HG03520 (cell line): Measurements from ENCODE around the gene AXIN1.

Experiments
- ATAC-seq: cut with Tn5 transposase; IDR thresholded peaks from one replicate; pipeline ENCODE4 v1.9.1; 2021; ENCODE audit warnings: mild to moderate bottlenecking, moderate library complexity; ENCODE audit not compliant: unreplicated experiment

Gene AXIN1

DNA sequence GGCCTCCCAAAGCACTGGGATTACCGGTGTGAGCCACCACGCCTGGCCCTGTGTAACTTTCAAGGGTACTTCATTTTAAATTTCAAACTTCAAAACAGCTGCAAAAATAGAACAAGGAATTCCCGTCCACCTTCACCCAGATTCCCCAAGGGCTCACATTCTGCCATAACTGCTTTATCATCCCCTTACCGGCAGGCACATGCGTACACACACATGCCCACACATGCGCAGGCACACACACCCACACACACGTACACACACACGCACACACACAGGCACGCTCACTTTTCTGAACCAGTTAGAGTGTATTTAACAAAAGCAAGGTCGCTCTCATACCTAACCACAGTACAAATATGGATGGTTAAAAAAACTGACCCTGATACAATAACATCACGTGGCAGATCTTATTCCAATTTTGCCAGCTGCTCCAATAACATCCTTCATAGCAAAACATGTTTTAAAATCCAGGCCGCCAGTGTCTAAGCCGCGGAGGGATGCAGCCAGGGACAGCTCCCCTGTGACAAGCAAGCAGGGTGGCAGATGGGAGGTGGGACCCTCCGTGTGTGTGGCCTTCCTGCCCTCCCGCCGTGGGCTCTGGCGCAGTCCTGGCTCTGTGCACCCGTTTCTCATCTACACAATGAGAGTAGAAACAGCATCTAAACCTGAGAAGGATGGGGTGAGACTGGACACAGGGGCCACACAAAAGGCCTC, 46.5 kb downstream of the AXIN1 start:
- ATAC-seq, result no peak

DNA sequence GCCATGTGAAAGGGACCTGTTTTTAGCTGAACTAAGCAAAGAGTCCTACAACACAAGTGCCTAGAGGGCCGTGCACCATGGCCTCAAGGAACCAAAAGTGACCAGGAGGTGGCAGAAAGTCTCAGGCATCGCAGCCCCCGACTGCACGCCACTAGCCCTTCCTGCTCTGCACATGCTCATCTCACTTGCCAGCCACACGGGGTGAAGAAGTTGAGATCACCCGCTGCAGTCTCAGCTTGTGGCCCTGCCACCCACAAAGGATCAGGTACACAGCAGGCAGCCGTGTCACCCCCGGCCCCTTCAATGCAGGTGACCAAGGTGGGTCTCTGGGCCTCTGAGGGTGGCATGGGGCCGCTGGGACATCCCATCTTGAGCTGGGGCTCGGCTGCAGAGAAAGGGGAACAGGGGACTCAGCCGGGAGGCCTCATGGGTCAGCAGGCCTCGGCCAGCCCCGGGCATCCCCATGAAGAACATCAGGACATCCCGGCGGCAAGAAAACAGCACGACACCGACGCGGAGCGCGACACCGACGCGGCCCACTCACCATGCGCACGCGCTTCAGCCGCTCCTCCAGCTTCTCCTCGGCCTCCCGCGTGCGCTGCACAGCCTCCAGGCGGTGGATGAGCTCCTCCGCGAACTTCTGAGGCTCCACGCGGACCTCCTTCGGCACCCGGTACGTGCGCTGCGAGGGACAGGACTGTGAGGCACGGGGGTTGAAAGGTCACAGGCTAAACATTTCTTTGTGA, 48.6 kb downstream of the AXIN1 start:
- ATAC-seq, result no peak

DNA sequence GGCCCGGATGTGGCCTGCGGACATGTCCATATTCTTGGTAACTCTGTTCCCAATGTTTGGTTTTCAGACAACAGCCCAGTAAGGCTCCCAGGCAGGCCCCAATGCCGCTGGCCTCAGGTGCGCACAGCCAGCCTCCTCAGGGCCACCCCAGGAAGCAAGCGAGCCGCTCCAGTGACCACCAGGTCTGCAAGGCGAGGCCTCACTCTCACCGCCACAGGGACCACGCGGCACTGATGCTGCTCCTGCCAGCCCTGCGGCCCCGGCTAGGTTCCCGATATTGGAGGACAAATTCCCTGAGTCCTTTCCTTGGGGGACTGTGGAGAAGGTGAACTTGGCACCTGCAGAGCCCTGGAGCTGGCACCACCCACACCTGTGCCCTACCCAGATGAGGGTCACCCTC, 50.6 kb downstream of the AXIN1 start:
- ATAC-seq, result no peak

DNA sequence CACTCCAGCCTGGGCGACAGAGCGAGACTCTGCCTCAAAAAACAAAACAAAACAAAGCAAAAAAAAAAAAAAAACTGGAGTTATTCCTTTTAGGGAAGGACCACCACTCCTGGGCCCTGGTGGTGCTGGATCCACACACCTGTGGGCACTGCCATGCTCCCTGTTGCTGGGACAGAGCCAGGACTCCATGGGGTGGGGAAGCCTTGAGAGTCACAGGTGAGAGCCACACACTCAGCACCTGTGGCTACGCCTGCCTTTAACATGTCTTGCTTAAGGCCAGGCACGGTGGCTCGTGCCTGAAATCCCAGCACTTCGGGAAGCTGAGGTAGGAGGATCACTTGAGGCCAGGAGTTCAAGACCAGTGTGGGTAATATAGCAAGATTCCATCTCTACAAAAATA, 51.3 kb downstream of the AXIN1 start:
- no peak for ATAC-seq

DNA sequence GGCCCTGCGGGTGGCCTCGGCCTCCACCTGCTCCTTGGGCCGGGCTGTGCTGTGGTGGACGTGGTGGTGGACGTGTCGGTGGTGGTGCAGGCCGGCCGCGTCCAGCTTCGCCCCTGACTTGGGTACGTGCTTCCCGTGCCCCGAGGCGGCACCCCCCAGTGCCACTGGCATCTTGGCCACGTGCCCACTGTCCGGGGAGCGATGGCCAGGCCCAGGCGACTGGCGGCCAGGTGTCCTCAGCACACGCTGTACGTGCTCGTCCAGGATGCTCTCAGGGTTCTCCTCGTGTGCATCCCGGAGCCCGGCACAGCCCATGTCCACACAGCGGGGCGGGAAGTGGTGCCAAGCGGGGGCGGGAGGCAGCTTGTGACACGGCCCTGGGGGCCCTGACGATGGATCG, 54.7 kb downstream of the AXIN1 start:
- no peak for ATAC-seq

DNA sequence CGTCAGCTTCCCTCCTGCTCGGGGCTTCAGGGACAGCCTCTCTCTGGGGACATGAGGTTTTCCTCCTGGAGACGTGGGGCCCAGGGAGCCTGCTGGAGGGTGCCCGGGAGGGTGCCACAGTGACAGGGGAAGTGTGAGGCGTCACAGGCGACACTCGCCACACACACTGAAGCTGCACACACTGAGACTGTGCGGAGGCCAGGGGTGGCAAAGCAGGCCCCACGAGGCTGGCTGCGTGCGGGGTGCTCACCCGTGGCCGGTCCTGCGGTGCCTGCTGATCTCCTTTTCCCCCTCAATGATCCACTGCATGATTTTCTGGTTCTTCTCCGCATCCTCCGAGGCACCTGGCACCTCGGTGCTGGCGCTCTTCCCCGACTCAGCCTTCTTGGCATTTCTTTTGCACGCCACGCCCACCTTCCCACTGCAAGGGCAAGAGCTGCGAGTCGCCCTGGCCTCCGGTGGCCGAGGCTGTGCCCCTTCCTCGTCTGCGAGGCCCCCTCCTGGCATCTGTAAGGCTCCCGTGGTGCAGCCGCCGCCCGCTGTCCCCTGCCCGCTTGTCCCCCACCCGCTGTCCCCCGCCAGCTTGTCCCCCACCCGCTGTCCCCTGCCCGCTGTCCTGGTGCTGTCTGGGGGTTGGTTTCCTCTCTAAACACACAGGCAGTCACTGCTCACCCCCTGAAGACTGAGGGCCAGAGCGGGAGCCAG, 55.6 kb downstream of the AXIN1 start:
- no peak for ATAC-seq

DNA sequence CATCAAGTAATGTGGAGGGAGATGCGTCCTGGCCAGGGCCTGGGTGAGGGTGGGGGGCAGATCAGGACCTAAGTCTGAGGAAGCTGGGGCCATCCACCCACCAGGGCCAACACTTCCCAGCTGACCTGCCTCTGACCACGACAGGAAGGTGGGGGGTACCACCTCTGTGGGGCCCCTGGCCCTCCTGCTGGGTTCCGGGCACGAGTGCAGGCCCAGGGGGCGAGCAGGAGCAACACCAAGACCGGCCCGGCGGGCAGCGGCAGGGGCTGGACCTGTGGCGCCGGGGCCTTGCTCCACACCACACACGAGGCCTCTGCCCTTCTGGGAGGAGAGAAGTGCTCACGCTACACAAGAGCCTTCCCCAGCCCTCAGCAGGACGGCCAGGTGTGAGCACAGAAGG, 56.2 kb downstream of the AXIN1 start:
- ATAC-seq, result no peak

DNA sequence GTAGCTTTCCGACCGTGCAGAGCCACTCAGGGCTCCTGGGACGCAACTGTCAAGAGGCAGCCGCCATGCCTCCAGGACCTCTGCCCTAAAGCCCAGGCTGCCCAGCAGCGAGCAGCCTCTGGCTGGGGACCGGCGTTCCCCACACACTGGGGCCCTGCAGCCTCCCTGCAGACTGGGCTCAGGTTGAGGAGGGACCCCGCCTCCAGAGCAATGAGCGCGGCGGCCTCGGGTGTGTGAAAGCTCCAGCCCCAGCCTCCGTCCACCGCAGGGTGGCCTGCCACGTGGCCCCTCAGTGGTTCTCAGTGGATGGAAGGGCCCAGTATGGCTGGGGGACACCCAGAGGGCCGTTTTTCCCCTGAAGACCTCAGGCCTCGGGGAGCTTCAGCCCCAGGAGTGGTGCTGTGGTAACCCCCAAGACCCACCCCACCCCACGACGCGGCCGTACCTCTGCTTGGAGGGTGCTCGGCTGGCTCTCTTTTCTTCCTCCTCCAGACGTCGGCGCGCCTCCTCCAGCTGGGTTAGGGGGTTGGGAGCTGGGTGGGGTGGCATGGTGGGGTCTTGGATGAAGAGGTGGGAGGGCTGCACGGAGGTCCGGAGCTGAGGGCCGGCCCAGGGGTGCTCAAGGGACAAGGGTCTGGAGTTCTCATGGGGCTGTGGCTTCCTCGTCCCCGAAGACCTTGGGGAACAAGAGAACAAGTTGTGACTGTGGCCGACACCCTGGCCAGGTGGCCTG, 59.3 kb downstream of the AXIN1 start:
- ATAC-seq, result no peak

DNA sequence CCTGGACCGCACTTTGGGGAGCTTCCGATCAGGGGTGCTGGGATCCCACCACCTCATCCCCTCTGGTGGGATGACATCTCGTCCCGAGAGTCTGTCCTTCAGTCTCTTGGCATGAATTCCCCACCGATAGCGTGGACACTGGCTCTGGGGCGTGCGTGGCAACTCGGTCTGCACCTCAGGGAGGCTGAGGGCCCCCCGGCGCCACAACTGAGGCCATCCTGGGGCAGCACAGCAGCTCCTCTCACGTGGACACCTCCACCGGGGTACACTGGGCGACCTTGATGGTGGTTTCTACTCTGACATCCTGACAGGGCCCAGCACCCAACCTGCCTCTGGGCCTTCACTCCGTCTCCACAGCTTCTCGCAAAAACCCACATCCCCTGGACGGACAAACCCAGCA, 61.0 kb downstream of the AXIN1 start:
- no peak for ATAC-seq

DNA sequence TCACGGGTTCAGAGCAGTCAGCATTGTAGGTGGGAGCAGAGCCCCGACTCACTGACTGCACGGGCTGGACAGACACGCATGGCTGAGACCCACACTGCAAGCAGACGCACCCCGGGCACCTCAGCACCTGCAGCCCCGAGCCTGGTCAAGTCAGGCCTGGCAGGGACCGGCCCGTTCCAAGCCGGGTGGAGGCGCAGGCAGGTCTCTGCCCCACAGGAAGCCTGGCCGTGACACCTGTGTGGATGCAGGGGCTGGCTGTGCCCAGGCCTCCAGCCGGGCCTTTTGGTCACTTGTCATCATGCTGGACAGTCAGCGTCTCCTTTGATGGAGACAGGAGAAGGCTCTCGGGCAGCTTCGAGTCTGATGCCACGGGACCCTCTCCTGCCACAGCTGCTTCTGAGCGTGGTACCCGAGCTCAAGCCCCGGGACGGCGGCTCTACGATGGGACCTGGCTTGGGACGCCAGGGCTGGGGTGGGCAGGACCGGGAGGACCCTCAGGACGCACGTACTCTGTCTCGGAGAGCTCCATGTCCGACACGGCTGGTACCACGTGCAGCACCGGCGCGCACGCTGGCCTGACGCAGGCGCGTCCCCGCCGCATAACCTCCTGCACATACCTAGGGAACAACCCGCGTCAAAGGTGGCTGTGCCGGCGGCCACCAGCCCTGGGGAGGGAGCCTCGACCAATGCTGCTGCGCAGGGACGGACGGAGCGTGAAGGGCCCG, 61.7 kb downstream of the AXIN1 start:
- no peak for ATAC-seq

DNA sequence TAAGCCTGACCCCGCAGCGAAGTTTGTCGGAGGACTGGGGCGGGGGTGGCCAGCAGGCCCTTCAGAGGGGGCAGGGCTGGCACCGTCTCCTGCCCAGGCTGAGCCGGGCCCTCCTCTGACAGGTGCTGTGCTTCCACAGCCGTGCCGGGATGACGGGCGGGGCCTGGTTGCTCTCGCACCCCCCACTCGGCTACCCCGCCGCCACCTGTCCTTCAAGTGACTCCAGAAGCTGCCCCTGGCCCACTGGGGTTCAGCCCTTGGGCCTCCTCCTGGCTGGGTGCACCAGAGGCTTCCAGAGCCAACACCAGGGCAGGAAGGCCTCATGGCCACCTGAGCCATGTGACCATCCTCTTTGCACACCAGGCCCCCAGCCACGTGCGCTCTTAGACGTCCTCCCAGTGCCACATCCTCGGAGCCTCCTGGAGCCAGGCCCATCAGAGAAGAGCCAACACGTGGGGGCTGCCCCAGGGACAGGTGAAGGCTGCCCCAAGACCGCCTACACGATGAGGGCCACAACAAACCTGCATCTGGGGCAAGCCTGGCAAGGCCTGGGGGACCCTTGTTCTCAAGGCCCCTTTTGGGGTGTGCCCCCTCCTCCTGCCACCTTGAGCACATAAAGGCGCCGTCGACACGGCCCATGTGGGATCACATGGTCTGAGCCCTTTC, 62.4 kb downstream of the AXIN1 start:
- no peak for ATAC-seq

DNA sequence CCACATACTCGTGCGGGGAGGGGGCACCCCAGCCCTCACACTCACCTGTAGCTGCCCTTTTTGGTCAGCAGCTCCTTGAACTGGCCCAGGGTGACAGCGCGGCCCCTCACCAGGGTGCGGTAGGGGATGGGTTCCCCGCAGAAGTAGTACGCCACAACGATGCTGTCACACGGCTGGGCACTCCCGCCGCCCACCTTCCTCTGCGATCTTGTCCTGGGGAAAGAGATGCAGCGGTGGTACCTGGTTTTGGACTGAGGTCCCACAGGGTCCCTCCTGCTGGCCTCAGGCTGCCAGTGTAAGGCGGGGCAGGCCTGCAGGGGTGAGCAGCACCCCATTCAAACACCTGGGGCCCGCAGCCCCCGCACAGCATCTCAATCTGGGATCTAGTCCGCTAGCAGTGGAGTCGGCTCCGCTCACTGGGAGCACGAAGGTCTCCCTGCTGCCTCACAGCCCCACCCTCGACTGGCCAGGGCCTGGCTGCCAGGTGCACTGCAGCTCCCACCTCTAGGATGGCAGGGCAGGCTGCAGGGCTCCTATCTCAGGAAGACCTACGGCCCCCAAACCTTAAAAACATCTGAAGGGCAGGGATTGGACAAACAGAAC, 63.0 kb downstream of the AXIN1 start:
- no peak for ATAC-seq

DNA sequence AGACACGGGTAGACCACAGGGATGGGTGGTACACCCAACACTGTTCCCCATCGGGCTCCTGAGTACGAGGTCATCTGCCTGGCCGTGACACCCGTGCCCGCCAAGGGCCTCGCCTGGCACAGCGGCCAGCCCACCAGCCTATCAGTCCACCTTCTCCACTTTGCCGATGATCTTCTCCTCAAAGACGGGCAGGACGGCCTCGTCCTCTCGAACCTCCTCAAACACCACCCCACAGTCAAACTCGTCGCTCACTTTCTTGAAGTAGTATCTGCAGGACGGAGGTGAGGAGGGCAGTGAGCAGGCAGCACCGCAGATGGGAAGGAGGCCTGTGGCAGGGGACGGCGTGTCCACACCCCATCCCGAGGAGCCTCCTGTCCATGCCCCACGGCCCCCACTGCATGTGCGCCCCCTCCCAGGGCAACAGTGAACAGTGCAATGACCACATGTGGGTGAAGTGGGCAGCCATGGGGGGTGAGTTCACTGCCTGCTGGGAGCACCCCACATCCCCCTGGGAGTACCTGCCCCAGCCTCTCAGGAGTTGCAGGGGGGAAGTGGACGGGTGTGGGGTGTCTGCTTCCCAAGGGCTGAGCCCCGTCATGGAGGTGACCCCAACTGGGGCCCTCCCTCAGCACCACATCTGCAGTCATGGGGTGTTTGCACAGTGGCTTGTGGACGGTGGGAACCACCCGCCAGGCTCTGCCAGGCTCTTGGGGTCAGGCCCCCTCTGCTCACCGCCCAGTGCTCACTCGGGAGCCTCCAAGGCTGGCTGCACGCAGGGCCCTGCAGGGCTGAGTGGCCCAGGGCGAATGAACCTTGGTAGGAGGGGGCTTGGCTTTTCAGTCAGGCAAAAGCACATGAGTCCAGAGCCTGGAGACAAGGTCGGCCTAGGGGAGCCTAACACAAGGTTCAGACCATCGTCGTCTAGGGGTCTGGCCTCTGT, 64.3 kb downstream of the AXIN1 start:
- no peak for ATAC-seq

DNA sequence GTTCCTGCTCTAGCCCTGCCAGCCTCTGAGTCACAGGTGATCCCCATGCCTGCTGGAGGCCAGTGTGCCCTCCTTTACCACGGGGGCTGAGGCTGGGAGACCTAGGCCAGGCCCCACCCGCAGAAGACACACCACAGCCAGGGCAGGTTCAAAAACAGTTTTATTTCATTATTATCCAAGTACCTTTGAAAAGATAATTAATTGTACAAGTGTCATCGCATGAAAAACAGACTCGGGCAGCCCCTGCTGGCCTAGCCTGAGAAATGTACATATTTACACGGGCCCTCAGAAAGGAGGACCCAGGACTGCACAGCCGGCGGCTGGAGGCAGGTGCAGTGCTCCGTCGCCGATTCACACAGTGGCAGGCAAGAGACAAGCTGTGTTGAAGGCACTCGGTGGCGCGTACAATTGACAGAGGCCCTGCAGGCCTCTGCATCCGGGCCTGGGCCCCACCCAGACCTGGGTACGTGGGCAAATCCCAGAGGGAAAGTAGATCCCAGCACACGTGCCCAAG, 65.2 kb downstream of the AXIN1 start:
- ATAC-seq, result no peak

DNA sequence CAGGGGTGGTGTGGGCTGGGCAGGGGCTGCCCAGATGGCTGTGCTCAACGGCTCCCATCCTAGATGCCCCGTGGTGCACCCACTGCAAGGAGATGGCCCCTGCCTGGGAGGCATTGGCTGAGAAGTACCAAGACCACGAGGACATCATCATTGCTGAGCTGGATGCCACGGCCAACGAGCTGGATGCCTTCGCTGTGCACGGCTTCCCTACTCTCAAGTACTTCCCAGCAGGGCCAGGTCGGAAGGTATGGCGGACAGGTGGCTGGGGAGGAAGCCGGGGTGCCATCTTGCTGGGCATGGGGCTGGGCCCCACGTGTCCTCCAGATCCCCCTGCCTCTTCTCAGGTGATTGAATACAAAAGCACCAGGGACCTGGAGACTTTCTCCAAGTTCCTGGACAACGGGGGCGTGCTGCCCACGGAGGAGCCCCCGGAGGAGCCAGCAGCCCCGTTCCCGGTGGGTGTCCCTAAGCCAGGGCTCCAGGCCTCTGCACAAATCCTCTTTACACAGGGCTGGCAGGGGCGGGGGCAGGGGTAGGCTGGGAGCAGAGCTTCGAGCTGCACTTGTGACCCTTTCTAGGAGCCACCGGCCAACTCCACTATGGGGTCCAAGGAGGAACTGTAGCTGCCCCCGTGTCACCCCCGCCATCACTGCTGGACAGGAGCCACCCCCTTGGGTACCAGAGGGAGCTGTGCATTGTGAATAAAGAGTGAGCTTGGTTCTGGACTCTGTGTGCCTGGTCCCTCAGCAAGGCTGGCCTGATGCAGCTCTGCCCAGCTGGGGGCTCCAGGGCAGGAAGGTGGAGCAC, 65.8 kb downstream of the AXIN1 start:
- ATAC-seq, result no peak

DNA sequence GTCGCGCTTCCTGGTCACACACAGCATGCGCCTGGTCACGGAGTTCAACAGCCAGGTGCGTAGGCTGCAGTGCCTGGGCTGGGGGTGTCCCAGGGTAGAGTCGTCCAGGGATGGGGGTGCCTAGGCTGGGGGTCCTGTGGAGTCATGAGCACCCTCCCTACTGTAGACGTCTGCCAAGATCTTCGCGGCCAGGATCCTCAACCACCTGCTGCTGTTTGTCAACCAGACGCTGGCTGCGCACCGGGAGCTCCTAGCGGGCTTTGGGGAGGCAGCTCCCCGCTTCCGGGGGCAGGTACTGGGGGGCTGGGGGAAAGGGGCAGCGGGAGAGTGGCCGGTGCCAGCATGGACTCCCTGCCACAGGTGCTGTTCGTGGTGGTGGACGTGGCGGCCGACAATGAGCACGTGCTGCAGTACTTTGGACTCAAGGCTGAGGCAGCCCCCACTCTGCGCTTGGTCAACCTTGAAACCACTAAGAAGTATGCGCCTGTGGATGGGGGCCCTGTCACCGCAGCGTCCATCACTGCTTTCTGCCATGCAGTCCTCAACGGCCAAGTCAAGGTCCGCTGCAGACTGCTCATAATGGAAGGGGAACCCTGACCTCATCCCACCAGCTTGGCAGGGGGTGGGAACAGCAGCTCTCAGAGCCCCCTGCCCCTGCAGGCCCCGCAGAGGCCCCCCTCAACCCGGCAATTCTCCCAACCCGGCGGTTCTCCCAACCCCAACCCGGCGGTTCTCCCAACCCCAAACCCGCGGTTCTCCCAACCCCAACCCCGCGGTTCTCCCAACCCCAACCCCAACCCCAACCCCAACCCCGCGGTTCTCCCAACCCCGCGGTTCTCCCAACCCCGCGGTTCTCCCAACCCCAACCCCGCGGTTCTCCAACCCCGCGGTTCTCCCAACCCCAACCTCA, 67.1 kb downstream of the AXIN1 start:
- ATAC-seq, result no peak
